Measurements from ENCODE around the gene NFIC. TPM values are rescaled to one million over a fixed set of nuclear protein-coding genes. Genes with fewer than 3 reads are reported as not detected.

Gene NFIC
- total RNA-seq, 1 experiment from 2014 or later: 8.0 TPM

DNA sequence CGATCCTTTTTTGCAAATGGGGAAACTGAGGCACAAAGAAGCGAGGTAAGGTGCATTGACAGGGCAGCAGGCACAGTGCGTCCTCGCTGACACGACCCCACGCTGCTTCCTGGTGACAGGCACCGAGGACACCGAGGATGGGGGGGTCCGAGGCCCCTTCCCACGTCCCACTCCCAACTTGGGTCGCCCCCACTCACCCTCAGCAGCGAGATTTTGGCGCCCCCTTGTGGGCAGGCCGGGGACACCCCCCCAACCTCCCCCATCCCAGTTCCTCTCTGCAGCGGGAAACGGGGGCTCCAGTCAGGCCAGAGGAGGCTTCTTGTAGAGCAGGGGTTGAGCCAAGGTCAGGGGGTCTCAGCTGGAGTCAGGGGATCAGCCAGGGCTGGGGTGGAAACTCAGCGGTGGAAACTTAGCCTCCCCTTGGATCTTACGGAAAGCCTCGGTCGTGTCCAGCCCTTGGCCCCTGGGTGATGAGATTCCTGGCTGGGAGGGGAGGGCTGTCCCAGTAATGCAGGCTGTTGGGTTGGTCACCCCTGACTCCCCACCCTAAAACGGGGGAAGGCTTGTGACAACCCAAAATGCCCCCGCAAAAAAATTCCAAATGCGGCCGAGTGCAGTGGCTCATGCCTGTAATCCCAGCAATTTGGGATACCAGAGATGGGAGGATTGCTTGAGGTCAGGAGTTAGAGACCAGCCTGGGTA lies 105.7 kb downstream of the NFIC start:
- no peak overlapping the region for H2BK120ac ChIP-seq (ENCODE audit: low read depth, low read length, poor library complexity, severe bottlenecking)
- H3K23me2 ChIP-seq (ENCODE audit: insufficient read length, low read depth, low read length, poor library complexity, severe bottlenecking): no peaks in the 10 kb centered on the region
- no peak overlapping the region for H3K18ac ChIP-seq (ENCODE audit: insufficient read length, low read depth, low read length)
- H2BK20ac ChIP-seq (ENCODE audit: low read depth, low read length, poor library complexity, severe bottlenecking): no peak overlapping the region
- no peak overlapping the region for H3K23ac ChIP-seq (ENCODE audit: insufficient read length, low read depth, low read length)
- Mint-ChIP-seq H3K27me3 (ENCODE audit: low read depth) (peaks cover 40% of the 10 kb centered on the region), H3K9me3 (peaks cover 11 to 22% of the 10 kb centered on the region in 2 experiments), H3K27ac (no peak overlapping the region), H3K4me1 (no peaks in the 10 kb centered on the region), H3K4me3 (no peak overlapping the region), H3K36me3 (ENCODE audit: insufficient read depth in 1 of 3, low read depth in 3 of 3) (peaks cover 0 to 4% (median 0%) of the 10 kb centered on the region in 3 experiments; a peak in 1 of 7 replicates)
- no peak overlapping the region for H3T11ph ChIP-seq (ENCODE audit: low read length)
- no peaks in the 10 kb centered on the region for H3K9me3 ChIP-seq (ENCODE audit: control insufficient read depth, low read depth, low read length)
- no peak overlapping the region for H2AK5ac ChIP-seq (ENCODE audit: insufficient read length, low read length)
- H4K20me1 ChIP-seq (ENCODE audit: control insufficient read depth, insufficient read depth, insufficient read length): no peaks in the 10 kb centered on the region
- no peak overlapping the region for H3K27ac ChIP-seq (ENCODE audit: insufficient read length, low read depth, low read length)
- no peaks in the 10 kb centered on the region for H3K4me1 ChIP-seq (ENCODE audit: insufficient read depth, low read length)
- peaks cover 3% of the 10 kb centered on the region; the same call in 1 of the 2 replicates for H3K27me3 ChIP-seq (ENCODE audit: insufficient read depth, low read length)
- no peak for DNase-seq
- H4K5ac ChIP-seq (ENCODE audit: insufficient read length, low read depth, low read length): no peak overlapping the region
- no peaks in the 10 kb centered on the region for H3K79me1 ChIP-seq (ENCODE audit: insufficient read depth, low read depth, low read length, poor library complexity, severe bottlenecking)
- no peak overlapping the region for H4K8ac ChIP-seq (replicated peaks; ENCODE audit: insufficient read length, low read depth, low read length)
- no peak overlapping the region for H3K4ac ChIP-seq (ENCODE audit: low read depth, low read length)
- no peak overlapping the region for H3K9ac ChIP-seq (ENCODE audit: extremely low read depth, insufficient read length, low read length)
- H2BK12ac ChIP-seq (ENCODE audit: insufficient read length, low read depth, low read length): no peak overlapping the region
- no peak overlapping the region for H2AFZ ChIP-seq (ENCODE audit: low read length)
- H2BK15ac ChIP-seq (ENCODE audit: low read depth, low read length): no peak overlapping the region
- no peak overlapping the region for H2BK5ac ChIP-seq (ENCODE audit: insufficient read length, low read length)
- H3K4me2 ChIP-seq (ENCODE audit: insufficient read depth, insufficient read length, low read length): no peak overlapping the region
- WGBS (ENCODE audit: extremely low coverage, insufficient read length, low lambda C conversion rate): no CpG with 5 or more reads among the region's 24 CpGs
- H3K56ac ChIP-seq (ENCODE audit: insufficient read length, low read depth, low read length): no peak overlapping the region
- no peak overlapping the region for H3K14ac ChIP-seq (ENCODE audit: insufficient read depth, low read length)
- no peak overlapping the region for H4K91ac ChIP-seq (ENCODE audit: insufficient read length, low read depth, low read length)
- H3K79me2 ChIP-seq (ENCODE audit: insufficient read depth, low read length): no peaks in the 10 kb centered on the region
- TF ChIP-seq, protein P1, sequence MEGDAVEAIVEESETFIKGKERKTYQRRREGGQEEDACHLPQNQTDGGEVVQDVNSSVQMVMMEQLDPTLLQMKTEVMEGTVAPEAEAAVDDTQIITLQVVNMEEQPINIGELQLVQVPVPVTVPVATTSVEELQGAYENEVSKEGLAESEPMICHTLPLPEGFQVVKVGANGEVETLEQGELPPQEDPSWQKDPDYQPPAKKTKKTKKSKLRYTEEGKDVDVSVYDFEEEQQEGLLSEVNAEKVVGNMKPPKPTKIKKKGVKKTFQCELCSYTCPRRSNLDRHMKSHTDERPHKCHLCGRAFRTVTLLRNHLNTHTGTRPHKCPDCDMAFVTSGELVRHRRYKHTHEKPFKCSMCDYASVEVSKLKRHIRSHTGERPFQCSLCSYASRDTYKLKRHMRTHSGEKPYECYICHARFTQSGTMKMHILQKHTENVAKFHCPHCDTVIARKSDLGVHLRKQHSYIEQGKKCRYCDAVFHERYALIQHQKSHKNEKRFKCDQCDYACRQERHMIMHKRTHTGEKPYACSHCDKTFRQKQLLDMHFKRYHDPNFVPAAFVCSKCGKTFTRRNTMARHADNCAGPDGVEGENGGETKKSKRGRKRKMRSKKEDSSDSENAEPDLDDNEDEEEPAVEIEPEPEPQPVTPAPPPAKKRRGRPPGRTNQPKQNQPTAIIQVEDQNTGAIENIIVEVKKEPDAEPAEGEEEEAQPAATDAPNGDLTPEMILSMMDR (conservative IDR thresholded peaks at IDR 0.05): peak; percentile 88
